HepG2 (cell line): Measurements from ENCODE around the gene QRICH2. TPM values are rescaled to one million over a fixed set of nuclear protein-coding genes. Genes with fewer than 3 reads are reported as not detected.

ENCODE experiments used
- BCL3 ChIP-seq: sonication (generic); formaldehyde crosslinking; IDR thresholded peaks from 2 replicates; pipeline ENCODE4 v1.5.1; 2020; ENCODE audit warnings: mild to moderate bottlenecking, missing genetic modification reagents, moderate library complexity
- DMAP1 ChIP-seq: IDR thresholded peaks from 2 replicates; pipeline ENCODE4 v1.6.1; 2016
- HNF4A ChIP-seq: sonication (generic); formaldehyde crosslinking; IDR thresholded peaks from 2 replicates; pipeline ENCODE4 v1.4.0; 2020; ENCODE audit warnings: missing genetic modification reagents
- HOXA3 ChIP-seq: sonication (generic); formaldehyde crosslinking; IDR thresholded peaks from 2 replicates; pipeline ENCODE4 v1.5.0; 2020; ENCODE audit warnings: missing genetic modification reagents
- PAX8 ChIP-seq: sonication (generic); formaldehyde crosslinking; IDR thresholded peaks from 2 replicates; pipeline ENCODE4 v1.8.0; 2022; ENCODE audit warnings: mild to moderate bottlenecking, missing genetic modification reagents, borderline replicate concordance
- SIN3B ChIP-seq: fragments of 150-350 bp; IDR thresholded peaks from 2 replicates; pipeline ENCODE4 v1.6.1; 2014; ENCODE audit warnings: low read length
- ZBED4 ChIP-seq: sonication (generic); formaldehyde crosslinking; IDR thresholded peaks from 2 replicates; pipeline ENCODE4 v1.4.0; 2020; ENCODE audit warnings: missing genetic modification reagents, borderline replicate concordance
- ZBTB2 ChIP-seq: sonication (generic); formaldehyde crosslinking; IDR thresholded peaks from 2 replicates; pipeline ENCODE4 v1.8.0; 2022; ENCODE audit warnings: low read depth, missing genetic modification reagents
- ZBTB44 ChIP-seq: sonication (generic); formaldehyde crosslinking; IDR thresholded peaks from 2 replicates; pipeline ENCODE4 v1.4.0; 2020; ENCODE audit warnings: missing genetic modification reagents
- ZFP91 ChIP-seq: sonication (generic); formaldehyde crosslinking; IDR thresholded peaks from 2 replicates; pipeline ENCODE4 v1.9.0; 2022; ENCODE audit warnings: missing genetic modification reagents, mild to moderate bottlenecking, borderline replicate concordance
- ZNF331 ChIP-seq: sonication (generic); formaldehyde crosslinking; IDR thresholded peaks from 2 replicates; pipeline ENCODE4 v1.4.0; 2020; ENCODE audit warnings: missing genetic modification reagents
- ZNF687 ChIP-seq: sonication (generic); formaldehyde crosslinking; IDR thresholded peaks from 2 replicates; pipeline ENCODE4 v1.5.1; 2020; ENCODE audit warnings: mild to moderate bottlenecking, missing genetic modification reagents, moderate library complexity
- ZSCAN20 ChIP-seq: sonication (generic); formaldehyde crosslinking; IDR thresholded peaks from 2 replicates; pipeline ENCODE4 v1.4.0; 2020; ENCODE audit warnings: missing genetic modification reagents, mild to moderate bottlenecking, borderline replicate concordance
- polyA plus RNA-seq, 8 experiments: library from polyadenylated mRNA; depleted of rRNA in 3 of 8; stranded (reverse) in 7 of 8; unstranded in 1 of 8; fragments of >200 nt; fragmentation: Illumina TruSeq in 4 of 8; extraction: Trizol in 4 of 8; gene quantifications; 2 replicates each; pipeline versions ENCODE4 v1.2.1 to v1.2.3, GENCODE V29; 2011 to 2016; ENCODE audit warnings: low read depth in 4 of 8, missing spikeins in 1 of 8, mixed read lengths in 1 of 8; ENCODE audit not compliant: insufficient read depth in 1 of 8
- total RNA-seq, 5 experiments: library from RNA; depleted of rRNA; stranded (reverse); fragments of >200 nt; fragmentation: Illumina TruSeq; extraction: Trizol; gene quantifications; 2 replicates each; pipeline ENCODE4 v1.2.3, GENCODE V29; 2016; ENCODE audit warnings: low read depth in 1 of 5

Gene QRICH2
- total and polyA plus RNA-seq, 2 of the 13 experiments (the other 11 are each of a cell fraction or from before 2014, with no cell fraction given), result 3.7 to 5.7 TPM

GRCh38 chr17:76278952-76279741 lies 28.9 kb downstream of the QRICH2 start (continued):
- no peak for TF ChIP-seq ZBTB2 (CRISPR knock-in tag)
- TF ChIP-seq BCL3, result no peak
- TF ChIP-seq ZBTB44 (CRISPR knock-in tag), result no peak
- no peak for TF ChIP-seq SIN3B
- TF ChIP-seq ZSCAN20 (CRISPR knock-in tag), result peak; percentile 82
- TF ChIP-seq PAX8, result no peak
- peak; percentile 75 for TF ChIP-seq ZBED4 (CRISPR knock-in tag)
- no peak for TF ChIP-seq ZNF331
- TF ChIP-seq ZNF687 (CRISPR knock-in tag), result peak; percentile 50; the same call in 1 of the 2 replicates
- peak; percentile 57; the same call in 1 of the 2 replicates for TF ChIP-seq ZFP91 (CRISPR knock-in tag)
- no peak for TF ChIP-seq DMAP1 (CRISPR knock-in tag)
- TF ChIP-seq HNF4A (CRISPR knock-in tag), result no peak
- peak; percentile 41; the same call in 1 of the 2 replicates for TF ChIP-seq HOXA3 (CRISPR knock-in tag)
